Measurements from ENCODE around the gene MASP1. TPM values are rescaled to one million over a fixed set of nuclear protein-coding genes. Genes with fewer than 3 reads are reported as not detected.
A peak's percentile ranks its signal among the peaks of the same experiment; 100 is the strongest.

MASP1 gene
- total and polyA plus RNA-seq, 4 donors, result 0.31 to 8.3 (median 0.59) TPM

DNA sequence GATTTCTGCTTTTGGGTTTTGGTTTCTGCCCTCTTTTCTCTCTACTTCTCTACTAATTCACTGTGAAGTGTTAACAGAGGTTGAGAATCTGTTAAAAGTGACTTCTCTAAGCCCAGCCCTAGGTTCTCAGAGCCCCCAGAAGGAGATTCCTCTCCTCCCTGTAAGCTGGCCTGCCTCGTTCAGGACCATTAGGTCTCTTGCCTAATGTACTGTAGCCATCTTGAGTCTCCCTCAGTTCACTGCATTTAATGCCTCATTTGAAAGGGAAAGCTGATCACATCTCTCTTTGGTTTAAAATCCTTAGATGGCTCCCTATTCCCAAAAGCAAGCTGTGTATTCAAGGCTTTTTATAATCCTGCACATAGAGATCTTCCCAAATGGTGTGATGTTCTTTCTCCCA lies 77.9 kb downstream of the MASP1 start:
- no peak for ATAC-seq (ENCODE audit: insufficient read depth, low FRiP score)
- DNase-seq, result no peak
- H3K4me3 ChIP-seq, result no peak overlapping the region
- no peak overlapping the region for H3K27ac ChIP-seq (ENCODE audit: low read depth in 1 of 2, low read length in 1 of 2)
- H3K9ac ChIP-seq (ENCODE audit: insufficient read depth in 1 of 2, low read length in 2 of 2), result no peak overlapping the region
- 84 to 88% methylated on average over 1 of the region's 1 CpG for whole genome bisulfite sequencing, 2 donors
- H3K36me3 ChIP-seq (ENCODE audit: control insufficient read depth in 4 of 4, insufficient read depth in 4 of 4, low read length in 4 of 4), result no peaks in the 10 kb centered on the region
- no peaks in the 10 kb centered on the region for H3K27me3 ChIP-seq (ENCODE audit: control insufficient read depth in 3 of 3, insufficient read depth in 3 of 3, low read length in 2 of 3)
- TF ChIP-seq, protein P1, sequence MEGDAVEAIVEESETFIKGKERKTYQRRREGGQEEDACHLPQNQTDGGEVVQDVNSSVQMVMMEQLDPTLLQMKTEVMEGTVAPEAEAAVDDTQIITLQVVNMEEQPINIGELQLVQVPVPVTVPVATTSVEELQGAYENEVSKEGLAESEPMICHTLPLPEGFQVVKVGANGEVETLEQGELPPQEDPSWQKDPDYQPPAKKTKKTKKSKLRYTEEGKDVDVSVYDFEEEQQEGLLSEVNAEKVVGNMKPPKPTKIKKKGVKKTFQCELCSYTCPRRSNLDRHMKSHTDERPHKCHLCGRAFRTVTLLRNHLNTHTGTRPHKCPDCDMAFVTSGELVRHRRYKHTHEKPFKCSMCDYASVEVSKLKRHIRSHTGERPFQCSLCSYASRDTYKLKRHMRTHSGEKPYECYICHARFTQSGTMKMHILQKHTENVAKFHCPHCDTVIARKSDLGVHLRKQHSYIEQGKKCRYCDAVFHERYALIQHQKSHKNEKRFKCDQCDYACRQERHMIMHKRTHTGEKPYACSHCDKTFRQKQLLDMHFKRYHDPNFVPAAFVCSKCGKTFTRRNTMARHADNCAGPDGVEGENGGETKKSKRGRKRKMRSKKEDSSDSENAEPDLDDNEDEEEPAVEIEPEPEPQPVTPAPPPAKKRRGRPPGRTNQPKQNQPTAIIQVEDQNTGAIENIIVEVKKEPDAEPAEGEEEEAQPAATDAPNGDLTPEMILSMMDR (IDR thresholded peaks at IDR 0.05; ENCODE audit: control extremely low read depth, extremely low read depth), result no peak
- H3K9me3 ChIP-seq (ENCODE audit: control insufficient read depth in 4 of 4, insufficient read depth in 3 of 4, low read length in 3 of 4), result no peaks in the 10 kb centered on the region
- peaks cover 0 to 22% (median 7%) of the 10 kb centered on the region in 5 donors for H3K4me1 ChIP-seq (ENCODE audit: control insufficient read depth in 5 of 5, insufficient read depth in 5 of 5, low read length in 5 of 5)

DNA sequence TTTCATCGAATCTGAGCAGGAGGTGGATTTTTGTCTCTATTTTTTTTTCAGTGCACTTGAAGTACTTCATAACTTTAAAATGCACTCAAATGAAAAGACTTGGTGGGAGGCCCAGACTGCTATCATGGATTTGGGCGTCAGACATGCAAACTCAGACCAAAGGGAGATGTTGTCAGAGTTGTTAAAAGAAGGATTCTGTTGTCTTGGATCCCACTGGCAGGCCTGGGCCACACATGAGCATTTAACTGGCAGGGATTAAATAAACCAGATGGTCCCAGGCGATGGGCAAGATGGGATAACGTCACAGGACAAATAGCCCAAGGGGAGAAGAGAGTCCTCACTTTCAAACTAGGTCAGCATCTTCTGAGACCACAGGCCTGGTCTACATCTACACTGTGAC lies 78.8 kb downstream of the MASP1 start:
- DNase-seq, result peak; percentile 54 to 67 (median 63)
- WGBS, 2 donors, result 63 to 76% methylated on average over 4 of the region's 4 CpGs
- no peaks in the 10 kb centered on the region for H3K36me3 ChIP-seq (ENCODE audit: control insufficient read depth in 4 of 4, insufficient read depth in 4 of 4, low read length in 4 of 4)
- no peak for ATAC-seq (ENCODE audit: insufficient read depth, low FRiP score)
- H3K4me3 ChIP-seq, result no peak overlapping the region
- H3K9me3 ChIP-seq (ENCODE audit: control insufficient read depth in 4 of 4, insufficient read depth in 3 of 4, low read length in 3 of 4), result no peaks in the 10 kb centered on the region
- no peak overlapping the region for H3K27ac ChIP-seq (ENCODE audit: low read depth in 1 of 2, low read length in 1 of 2)
- H3K27me3 ChIP-seq (ENCODE audit: control insufficient read depth in 3 of 3, insufficient read depth in 3 of 3, low read length in 2 of 3), result no peaks in the 10 kb centered on the region
- peaks cover 1 to 22% (median 7%) of the 10 kb centered on the region in 5 donors for H3K4me1 ChIP-seq (ENCODE audit: control insufficient read depth in 5 of 5, insufficient read depth in 5 of 5, low read length in 5 of 5)
- TF ChIP-seq, protein P1 (IDR thresholded peaks at IDR 0.05; ENCODE audit: control extremely low read depth, extremely low read depth), result no peak
- no peak overlapping the region for H3K9ac ChIP-seq (ENCODE audit: insufficient read depth in 1 of 2, low read length in 2 of 2)

DNA sequence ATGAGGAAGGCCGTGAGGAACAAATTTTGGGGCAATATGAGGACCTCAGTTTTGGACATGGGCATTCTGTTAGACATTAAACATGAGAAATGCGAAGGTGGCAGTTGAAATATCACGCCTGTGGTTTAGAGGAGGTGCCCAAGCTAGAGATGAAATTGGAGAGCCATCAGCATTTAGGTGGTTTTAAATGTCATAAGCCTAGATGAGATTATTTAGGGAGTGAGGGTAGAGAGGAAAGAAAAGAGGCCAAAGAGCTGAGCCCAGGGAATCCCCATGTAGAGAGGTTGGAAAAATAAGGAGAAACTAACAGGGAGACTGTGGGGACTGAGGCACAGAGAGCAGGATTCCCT lies 79.4 kb downstream of the MASP1 start:
- Histone ChIP-seq H3K36me3 (ENCODE audit: control insufficient read depth in 4 of 4, insufficient read depth in 4 of 4, low read length in 4 of 4) (no peaks in the 10 kb centered on the region), H3K9me3 (ENCODE audit: control insufficient read depth in 4 of 4, insufficient read depth in 3 of 4, low read length in 3 of 4) (peaks cover 0 to under 1% (median 0%) of the 10 kb centered on the region in 4 donors), H3K27me3 (ENCODE audit: control insufficient read depth in 3 of 3, insufficient read depth in 3 of 3, low read length in 2 of 3) (no peaks in the 10 kb centered on the region), H3K27ac (ENCODE audit: low read depth in 1 of 2, low read length in 1 of 2) (no peak overlapping the region), H3K9ac (ENCODE audit: insufficient read depth in 1 of 2, low read length in 2 of 2) (no peak overlapping the region), H3K4me3 (no peak overlapping the region), H3K4me1 (ENCODE audit: control insufficient read depth in 5 of 5, insufficient read depth in 5 of 5, low read length in 5 of 5) (peaks cover 1 to 22% (median 7%) of the 10 kb centered on the region in 5 donors)
- DNase-seq (no peak), ATAC-seq (ENCODE audit: insufficient read depth, low FRiP score) (no peak)
- WGBS, 2 donors, result 84 to 90% methylated on average over 3 of the region's 3 CpGs
- TF ChIP-seq, protein P1 (IDR thresholded peaks at IDR 0.05; ENCODE audit: control extremely low read depth, extremely low read depth), result no peak

DNA sequence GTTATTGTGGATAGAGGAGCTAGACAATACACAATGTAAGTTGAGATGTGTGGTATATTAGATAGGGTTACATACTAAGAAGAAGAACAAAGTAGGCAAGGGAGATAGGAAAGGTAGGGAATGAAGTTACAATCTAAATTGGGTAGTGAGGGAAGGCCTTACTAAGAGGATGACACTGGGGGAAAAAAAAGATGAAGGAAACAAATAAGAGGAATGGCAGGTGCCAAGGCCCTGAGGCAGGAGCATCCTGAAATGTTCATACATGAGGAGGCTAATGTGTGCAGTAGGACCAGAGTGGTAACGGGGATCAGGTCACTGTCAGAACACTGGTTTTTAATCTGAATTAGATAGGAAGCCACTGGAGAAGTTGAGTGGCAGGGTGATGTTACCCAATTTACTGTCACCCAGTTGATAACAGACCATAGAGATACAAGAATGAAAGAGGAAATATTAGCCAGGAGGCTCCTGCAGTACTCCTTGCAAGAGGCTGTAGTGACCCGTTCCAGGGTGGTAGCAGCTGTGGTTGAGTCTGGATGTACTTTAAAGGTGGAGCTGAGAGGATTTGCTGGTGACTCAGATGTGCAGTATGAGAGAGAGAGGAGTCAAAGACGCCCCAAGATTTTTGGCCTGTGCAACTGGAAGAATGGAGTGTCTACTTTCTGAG lies 79.9 kb downstream of the MASP1 start:
- ATAC-seq (ENCODE audit: insufficient read depth, low FRiP score), result no peak
- Histone ChIP-seq H3K9ac (ENCODE audit: insufficient read depth in 1 of 2, low read length in 2 of 2) (no peak overlapping the region), H3K9me3 (ENCODE audit: control insufficient read depth in 4 of 4, insufficient read depth in 3 of 4, low read length in 3 of 4) (peaks cover 0 to 5% (median 0%) of the 10 kb centered on the region in 4 donors), H3K27ac (ENCODE audit: low read depth in 1 of 2, low read length in 1 of 2) (no peak overlapping the region), H3K27me3 (ENCODE audit: control insufficient read depth in 3 of 3, insufficient read depth in 3 of 3, low read length in 2 of 3) (no peaks in the 10 kb centered on the region), H3K4me1 (ENCODE audit: control insufficient read depth in 5 of 5, insufficient read depth in 5 of 5, low read length in 5 of 5) (peaks cover 1 to 22% (median 7%) of the 10 kb centered on the region in 5 donors), H3K36me3 (ENCODE audit: control insufficient read depth in 4 of 4, insufficient read depth in 4 of 4, low read length in 4 of 4) (no peaks in the 10 kb centered on the region), H3K4me3 (no peak overlapping the region)
- DNase-seq, result no peak
- TF ChIP-seq, protein P1 (IDR thresholded peaks at IDR 0.05; ENCODE audit: control extremely low read depth, extremely low read depth), result no peak
- 77 to 82% methylated on average over 3 of the region's 3 CpGs for WGBS, 2 donors

All from lung (tissue), 12 donors.